T-helper 2 cell treated with Interferon-gamma antibody and Interleukin-4, amounts not matched to agents 5 μg/mL and 100 μg/mL, for 36 hours (primary cell): ENCODE measurements around the gene CCL17.
A peak's percentile ranks its signal among the peaks of the same experiment; 100 is the strongest.
"Not testable (repeated sequence)": the region's sequence is repeated elsewhere in the genome, so short reads cannot be mapped to it uniquely, and the experiment has no call there.

ENCODE experiments used
- DNase-seq: peaks from one replicate; pipeline ENCODE4 v3.0.0; 2021; ENCODE audit warnings: low spot score
- H3K27ac Mint-ChIP-seq: one replicate; pipeline ENCODE4 v1.8.0; 2021; ENCODE audit warnings: mild to moderate bottlenecking, mixed read lengths
- H3K27me3 Mint-ChIP-seq: one replicate; pipeline ENCODE4 v1.8.0; 2021; ENCODE audit warnings: low read depth, mixed read lengths
- H3K36me3 Mint-ChIP-seq: one replicate; pipeline ENCODE4 v1.8.0; 2021; ENCODE audit warnings: low read depth, mixed read lengths
- H3K4me1 Mint-ChIP-seq: one replicate; pipeline ENCODE4 v1.8.0; 2021; ENCODE audit warnings: low read depth, mixed read lengths
- H3K4me3 Mint-ChIP-seq: one replicate; pipeline ENCODE4 v1.8.0; 2022; ENCODE audit warnings: mild to moderate bottlenecking, moderate library complexity, mixed read lengths
- H3K9me3 Mint-ChIP-seq: one replicate; pipeline ENCODE4 v1.8.0; 2021; ENCODE audit warnings: mixed read lengths

The CCL17 gene

DNA sequence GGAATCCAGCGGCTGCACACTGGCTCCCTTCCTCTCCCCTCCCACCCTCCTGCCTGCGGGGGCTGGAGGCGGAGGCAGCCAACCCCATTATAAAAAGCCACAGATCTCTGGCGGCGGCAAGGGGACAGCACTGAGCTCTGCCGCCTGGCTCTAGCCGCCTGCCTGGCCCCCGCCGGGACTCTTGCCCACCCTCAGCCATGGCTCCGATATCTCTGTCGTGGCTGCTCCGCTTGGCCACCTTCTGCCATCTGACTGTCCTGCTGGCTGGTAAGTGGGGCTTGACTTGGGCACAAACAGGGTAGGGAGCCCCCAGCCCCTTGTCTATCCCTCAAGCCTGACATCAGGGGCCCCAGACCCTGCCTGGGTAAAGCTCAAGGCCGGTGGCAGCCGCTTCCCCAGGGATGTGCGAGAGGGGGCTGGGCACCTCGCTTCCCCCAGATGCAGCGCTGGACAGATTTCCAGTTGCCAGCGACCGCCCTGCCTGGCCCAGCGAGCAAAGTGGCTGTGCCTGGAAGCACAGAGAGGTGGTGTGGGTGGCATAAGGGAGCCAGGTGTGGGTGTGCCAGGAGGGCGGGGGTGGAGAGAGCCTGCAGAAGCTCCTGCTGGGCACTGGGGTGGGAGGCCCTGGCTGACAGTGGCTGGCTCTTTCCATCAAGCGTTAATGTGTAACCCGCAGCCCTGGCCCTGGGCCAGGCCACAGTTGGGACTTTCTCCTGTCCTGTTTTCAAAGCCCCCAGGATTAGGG, 32.0 kb upstream of the CCL17 start, which contains the start of gene CX3CL1:
Gene CX3CL1, plus strand, starts transcription at position 119 of the 745 bp plus-strand sequence. Its CDS starts 79 bp downstream, at position 198.
- Mint-ChIP-seq H3K4me3 (no peak within 1 kb of the TSS), H3K36me3 (no peaks in the 10 kb centered on the region), H3K27ac (no peak within 1 kb of the TSS), H3K27me3 (no peaks in the 10 kb centered on the region), H3K9me3 (no peaks in the 10 kb centered on the region), H3K4me1 (peaks cover 3% of the 10 kb centered on the region)
- DNase-seq = no peak

DNA sequence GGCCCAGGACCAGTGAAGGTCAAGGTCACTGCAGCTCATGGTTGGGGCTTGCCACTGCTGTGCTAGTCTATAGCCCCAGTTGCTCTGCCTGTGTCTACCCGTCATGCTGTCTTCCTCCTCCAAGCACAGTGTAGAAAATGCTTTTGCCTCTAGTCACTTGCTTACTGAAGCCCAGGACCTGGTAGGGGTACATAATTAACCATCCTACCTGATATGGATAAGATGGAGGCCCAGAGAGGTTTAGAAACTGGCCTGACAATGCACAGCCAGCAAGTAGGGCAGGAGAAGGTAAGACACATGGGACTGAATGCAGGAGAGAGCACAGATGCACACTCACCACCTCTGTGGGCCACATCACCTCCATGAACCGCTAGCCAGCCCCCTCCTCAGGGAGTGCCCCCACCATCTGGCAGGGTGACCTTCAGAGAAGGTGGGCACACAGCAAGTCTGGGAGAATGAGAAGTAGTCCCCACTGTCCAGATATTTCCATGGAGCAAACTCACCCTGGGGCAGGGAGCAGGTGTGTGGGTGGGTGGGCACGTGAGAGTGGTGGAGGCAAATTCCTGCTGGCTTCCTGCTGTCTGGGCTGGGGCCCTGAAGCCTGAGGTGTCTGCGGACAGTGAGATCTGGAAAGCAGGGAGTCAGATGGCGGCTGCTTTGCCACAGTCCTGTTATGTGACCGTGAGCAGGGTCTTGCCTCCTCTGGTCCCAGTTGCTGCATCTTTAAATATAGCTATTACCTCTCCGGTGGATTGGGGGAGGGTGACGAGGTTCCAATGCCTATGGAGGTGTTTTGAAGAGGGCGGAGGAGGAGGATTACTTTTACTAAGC, 31.2 kb upstream of the CCL17 start:
- Mint-ChIP-seq H3K9me3 (no peaks in the 10 kb centered on the region), H3K36me3 (no peaks in the 10 kb centered on the region), H3K27ac (no peak overlapping the region), H3K4me3 (no peak overlapping the region), H3K4me1 (peaks cover 7% of the 10 kb centered on the region), H3K27me3 (no peaks in the 10 kb centered on the region)
- DNase-seq = no peak

GRCh38 chr16:57374067-57374534, 30.5 kb upstream of the CCL17 start:
- Mint-ChIP-seq H3K27ac (no peak overlapping the region), H3K4me1 (peaks cover 7% of the 10 kb centered on the region), H3K9me3 (no peaks in the 10 kb centered on the region)

GRCh38 chr16:57374925-57375465, 29.6 kb upstream of the CCL17 start:
- H3K4me3 Mint-ChIP-seq, H3K9me3 Mint-ChIP-seq, H3K4me1 Mint-ChIP-seq, H3K27ac Mint-ChIP-seq, DNase-seq, H3K27me3 Mint-ChIP-seq, H3K36me3 Mint-ChIP-seq: not testable (repeated sequence)

More at GRCh38 chr16:57374067-57374534, 30.5 kb upstream of the CCL17 start:
- Mint-ChIP-seq H3K27me3 (no peaks in the 10 kb centered on the region), H3K4me3 (no peak overlapping the region), H3K36me3 (no peaks in the 10 kb centered on the region)
- no peak for DNase-seq

DNA sequence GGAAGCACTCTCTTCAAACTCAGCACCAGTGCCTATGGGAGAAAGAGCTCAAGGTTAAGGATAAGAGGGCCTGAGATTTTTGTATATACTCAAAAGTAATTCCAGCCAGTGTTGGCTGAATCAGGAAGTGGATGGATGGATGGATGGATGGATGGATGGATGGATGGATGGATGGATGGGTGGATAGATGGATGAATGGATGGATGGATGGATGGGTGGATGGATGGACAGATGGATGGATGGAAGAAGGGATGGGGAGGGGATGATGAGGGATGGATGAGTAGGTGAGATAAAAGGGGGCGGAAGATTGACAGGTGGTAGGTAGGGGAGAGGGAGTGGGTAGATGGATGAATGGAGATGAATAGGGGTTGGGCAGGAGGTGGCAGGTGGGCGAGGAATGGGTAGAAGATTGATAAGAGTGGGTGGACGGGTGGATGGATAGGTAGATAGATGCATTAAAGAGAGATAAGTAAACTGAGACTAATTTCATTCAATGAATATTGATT, 28.2 kb upstream of the CCL17 start:
- Mint-ChIP-seq H3K4me3 (no peak overlapping the region), H3K9me3 (no peaks in the 10 kb centered on the region), H3K27ac (no peak overlapping the region), H3K27me3 (no peaks in the 10 kb centered on the region), H3K36me3 (no peaks in the 10 kb centered on the region), H3K4me1 (peaks cover 7% of the 10 kb centered on the region)
- DNase-seq = no peak

GRCh38 chr16:57377080-57377841, 27.3 kb upstream of the CCL17 start:
- Mint-ChIP-seq H3K36me3 (no peaks in the 10 kb centered on the region), H3K27ac (no peak overlapping the region), H3K4me1 (peaks cover 7% of the 10 kb centered on the region), H3K9me3 (no peaks in the 10 kb centered on the region), H3K27me3 (no peaks in the 10 kb centered on the region), H3K4me3 (no peak overlapping the region)
- peak; percentile 64 for DNase-seq

GRCh38 chr16:57379579-57379978, 25.0 kb upstream of the CCL17 start:
- Mint-ChIP-seq H3K27me3 (no peaks in the 10 kb centered on the region), H3K9me3 (no peaks in the 10 kb centered on the region), H3K36me3 (no peaks in the 10 kb centered on the region), H3K27ac (no peak overlapping the region), H3K4me3 (no peak overlapping the region), H3K4me1 (peaks cover 7% of the 10 kb centered on the region)
- DNase-seq = no peak

- no peak for DNase-seq
- no peaks in the 10 kb centered on the region for H3K27me3 Mint-ChIP-seq
- no peak overlapping the region for H3K4me3 Mint-ChIP-seq
- H3K27ac Mint-ChIP-seq = no peak overlapping the region
- peaks cover 7% of the 10 kb centered on the region for H3K4me1 Mint-ChIP-seq
- no peaks in the 10 kb centered on the region for H3K9me3 Mint-ChIP-seq
- no peaks in the 10 kb centered on the region for H3K36me3 Mint-ChIP-seq
These were observed 23.7 kb upstream of the CCL17 start for GRCh38 chr16:57380671-57381462.

- Mint-ChIP-seq H3K4me3 (no peak overlapping the region), H3K27ac (no peak overlapping the region), H3K4me1 (peaks cover 7% of the 10 kb centered on the region), H3K9me3 (no peaks in the 10 kb centered on the region), H3K27me3 (no peaks in the 10 kb centered on the region), H3K36me3 (no peaks in the 10 kb centered on the region)
- no peak for DNase-seq
These were observed 22.6 kb upstream of the CCL17 start for GRCh38 chr16:57381791-57382534.

- peaks cover 2% of the 10 kb centered on the region for H3K4me1 Mint-ChIP-seq
- no peaks in the 10 kb centered on the region for H3K36me3 Mint-ChIP-seq
- H3K9me3 Mint-ChIP-seq = no peaks in the 10 kb centered on the region
- DNase-seq = no peak
- no peak overlapping the region for H3K27ac Mint-ChIP-seq
- H3K4me3 Mint-ChIP-seq = no peak overlapping the region
- no peaks in the 10 kb centered on the region for H3K27me3 Mint-ChIP-seq
These were observed 21.9 kb upstream of the CCL17 start for GRCh38 chr16:57382535-57383275.

DNA sequence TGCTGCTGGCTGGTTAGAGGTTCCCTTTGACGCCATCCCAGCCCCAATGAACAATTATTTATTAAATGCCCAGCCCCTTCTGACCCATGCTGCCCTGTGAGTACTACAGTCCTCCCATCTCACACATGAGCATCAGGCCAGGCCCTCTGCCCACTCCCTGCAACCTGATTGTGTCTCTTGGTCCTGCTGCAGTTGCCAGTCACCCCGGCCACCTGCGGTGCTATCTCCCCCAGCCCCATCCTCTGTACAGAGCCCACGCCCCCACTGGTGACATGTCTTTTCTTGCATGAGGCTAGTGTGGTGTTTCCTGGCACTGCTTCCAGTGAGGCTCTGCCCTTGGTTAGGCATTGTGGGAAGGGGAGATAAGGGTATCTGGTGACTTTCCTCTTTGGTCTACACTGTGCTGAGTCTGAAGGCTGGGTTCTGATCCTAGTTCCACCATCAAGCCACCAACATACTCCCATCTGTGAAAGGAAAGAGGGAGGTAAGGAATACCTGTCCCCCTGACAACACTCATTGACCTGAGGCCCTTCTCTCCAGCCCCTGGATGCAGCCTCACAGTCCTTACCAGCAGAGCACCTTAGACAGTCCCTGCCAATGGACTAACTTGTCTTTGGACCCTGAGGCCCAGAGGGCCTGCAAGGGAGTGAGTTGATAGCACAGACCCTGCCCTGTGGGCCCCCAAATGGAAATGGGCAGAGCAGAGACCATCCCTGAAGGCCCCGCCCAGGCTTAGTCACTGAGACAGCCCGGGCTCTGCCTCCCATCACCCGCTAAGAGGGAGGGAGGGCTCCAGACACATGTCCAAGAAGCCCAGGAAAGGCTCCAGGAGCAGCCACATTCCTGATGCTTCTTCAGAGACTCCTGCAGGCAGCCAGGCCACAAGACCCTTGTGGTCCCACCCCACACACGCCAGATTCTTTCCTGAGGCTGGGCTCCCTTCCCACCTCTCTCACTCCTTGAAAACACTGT, 21.0 kb upstream of the CCL17 start:
- no peaks in the 10 kb centered on the region for H3K36me3 Mint-ChIP-seq
- peaks cover 2% of the 10 kb centered on the region for H3K4me1 Mint-ChIP-seq
- H3K4me3 Mint-ChIP-seq = no peak overlapping the region
- no peak overlapping the region for H3K27ac Mint-ChIP-seq
- no peaks in the 10 kb centered on the region for H3K9me3 Mint-ChIP-seq
- no peaks in the 10 kb centered on the region for H3K27me3 Mint-ChIP-seq
- no peak for DNase-seq
